Lung (tissue), 12 donors: ENCODE measurements around the gene CCDC17. TPM values are rescaled to one million over a fixed set of nuclear protein-coding genes. Genes with fewer than 3 reads are reported as not detected.
A peak's percentile ranks its signal among the peaks of the same experiment; 100 is the strongest.

Experiments used
- ATAC-seq: fragments of 200-7000 bp; cut with Tn5 transposase; one replicate; pipeline ENCODE4 v1.9.1; 2020; ENCODE audit warnings: moderate number of reproducible peaks; ENCODE audit not compliant: insufficient read depth, low FRiP score
- DNase-seq, 3 donors: peaks; one replicate each; pipeline ENCODE4 v3.0.0-alpha.2; 2013 to 2017
- H3K27ac ChIP-seq, 2 donors: one replicate each; pipeline ENCODE4 v1.5.1; 2013; ENCODE audit warnings: mild to moderate bottlenecking in 2 of 2, moderate library complexity in 2 of 2, control low read depth in 1 of 2, inconsistent platforms in 1 of 2, low read depth in 1 of 2, low read length in 1 of 2
- H3K27me3 ChIP-seq, 3 donors: one replicate each; pipeline ENCODE4 v1.5.1; 2013; ENCODE audit warnings: low read length in 2 of 3; ENCODE audit not compliant: control insufficient read depth in 3 of 3, insufficient read depth in 3 of 3
- H3K36me3 ChIP-seq, 4 donors: one replicate each; pipeline ENCODE4 v1.5.1; 2013; ENCODE audit warnings: low read length in 4 of 4, mild to moderate bottlenecking in 1 of 4, moderate library complexity in 1 of 4; ENCODE audit not compliant: control insufficient read depth in 4 of 4, insufficient read depth in 4 of 4
- H3K4me1 ChIP-seq, 5 donors: one replicate each; pipeline ENCODE4 v1.5.1; 2013; ENCODE audit warnings: low read length in 5 of 5, mild to moderate bottlenecking in 2 of 5, moderate library complexity in 1 of 5; ENCODE audit not compliant: control insufficient read depth in 5 of 5, insufficient read depth in 5 of 5
- H3K4me3 ChIP-seq: one replicate; pipeline ENCODE4 v1.5.1; 2013; ENCODE audit warnings: mild to moderate bottlenecking, control low read depth, moderate library complexity
- H3K9ac ChIP-seq, 2 donors: one replicate each; pipeline ENCODE4 v1.5.1; 2013; ENCODE audit warnings: low read length in 2 of 2, control low read depth in 1 of 2; ENCODE audit not compliant: insufficient read depth in 1 of 2
- H3K9me3 ChIP-seq, 4 donors: one replicate each; pipeline ENCODE4 v1.5.1; 2013; ENCODE audit warnings: low read length in 3 of 4, mild to moderate bottlenecking in 1 of 4, moderate library complexity in 1 of 4; ENCODE audit not compliant: control insufficient read depth in 4 of 4, insufficient read depth in 3 of 4
- WGBS, 2 donors: extraction: QIAGEN DNeasy Blood & Tissue Kit; methylation state at CpG; one replicate each; pipeline ENCODE4 v1.1.7; 2013; 5-methylcytosine and 5-hydroxymethylcytosine counted together
- polyA plus RNA-seq, 2 donors: library from polyadenylated mRNA; stranded (reverse); fragments of 200-250 nt; gene quantifications; one replicate each; pipeline ENCODE4 v1.2.1, GENCODE V29; 2013
- total RNA-seq, 2 donors: library from RNA; depleted of rRNA in 1 of 2; stranded (reverse); fragments of >200 nt in 1 of 2; gene quantifications; one replicate each; pipeline ENCODE4 v1.2.1, GENCODE V29; 2014 to 2021
- TF ChIP-seq, protein P1 (sequence below): IDR thresholded peaks from 2 replicates; pipeline ENCODE4 v1.5.1; 2012; ENCODE audit warnings: mild to moderate bottlenecking; ENCODE audit errors: control extremely low read depth, extremely low read depth
- donor health status: control.
- donor health status: control.
- donor health status: Bipolar disorder and iron deficiency.
- donor health status: healthy.
- donor health status: DM: yes; HTN: yes; CAD: no.

The CCDC17 gene
- total and polyA plus RNA-seq, 4 donors, result 10.1 to 53.7 (median 22.7) TPM

GRCh38 chr1:45622524-45623394 is 1.1 kb downstream of the CCDC17 start:
- no peaks in the 10 kb centered on the region for H3K9me3 ChIP-seq
- H3K36me3 ChIP-seq, result peaks cover 2 to 25% (median 11%) of the 10 kb centered on the region in 4 donors
- H3K9ac ChIP-seq, result no peak overlapping the region
- 80 to 86% methylated on average over 72 to 78 of the region's 78 CpGs for WGBS, 2 donors
- ATAC-seq (no peak), DNase-seq (peak; percentile 28 to 35 (median 29))
- peaks cover 0 to 25% (median 2%) of the 10 kb centered on the region in 5 donors for H3K4me1 ChIP-seq
- no peak overlapping the region for H3K4me3 ChIP-seq
- no peaks in the 10 kb centered on the region for H3K27me3 ChIP-seq
- no peak overlapping the region for H3K27ac ChIP-seq
- TF ChIP-seq, protein P1, sequence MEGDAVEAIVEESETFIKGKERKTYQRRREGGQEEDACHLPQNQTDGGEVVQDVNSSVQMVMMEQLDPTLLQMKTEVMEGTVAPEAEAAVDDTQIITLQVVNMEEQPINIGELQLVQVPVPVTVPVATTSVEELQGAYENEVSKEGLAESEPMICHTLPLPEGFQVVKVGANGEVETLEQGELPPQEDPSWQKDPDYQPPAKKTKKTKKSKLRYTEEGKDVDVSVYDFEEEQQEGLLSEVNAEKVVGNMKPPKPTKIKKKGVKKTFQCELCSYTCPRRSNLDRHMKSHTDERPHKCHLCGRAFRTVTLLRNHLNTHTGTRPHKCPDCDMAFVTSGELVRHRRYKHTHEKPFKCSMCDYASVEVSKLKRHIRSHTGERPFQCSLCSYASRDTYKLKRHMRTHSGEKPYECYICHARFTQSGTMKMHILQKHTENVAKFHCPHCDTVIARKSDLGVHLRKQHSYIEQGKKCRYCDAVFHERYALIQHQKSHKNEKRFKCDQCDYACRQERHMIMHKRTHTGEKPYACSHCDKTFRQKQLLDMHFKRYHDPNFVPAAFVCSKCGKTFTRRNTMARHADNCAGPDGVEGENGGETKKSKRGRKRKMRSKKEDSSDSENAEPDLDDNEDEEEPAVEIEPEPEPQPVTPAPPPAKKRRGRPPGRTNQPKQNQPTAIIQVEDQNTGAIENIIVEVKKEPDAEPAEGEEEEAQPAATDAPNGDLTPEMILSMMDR, result no peak

DNA sequence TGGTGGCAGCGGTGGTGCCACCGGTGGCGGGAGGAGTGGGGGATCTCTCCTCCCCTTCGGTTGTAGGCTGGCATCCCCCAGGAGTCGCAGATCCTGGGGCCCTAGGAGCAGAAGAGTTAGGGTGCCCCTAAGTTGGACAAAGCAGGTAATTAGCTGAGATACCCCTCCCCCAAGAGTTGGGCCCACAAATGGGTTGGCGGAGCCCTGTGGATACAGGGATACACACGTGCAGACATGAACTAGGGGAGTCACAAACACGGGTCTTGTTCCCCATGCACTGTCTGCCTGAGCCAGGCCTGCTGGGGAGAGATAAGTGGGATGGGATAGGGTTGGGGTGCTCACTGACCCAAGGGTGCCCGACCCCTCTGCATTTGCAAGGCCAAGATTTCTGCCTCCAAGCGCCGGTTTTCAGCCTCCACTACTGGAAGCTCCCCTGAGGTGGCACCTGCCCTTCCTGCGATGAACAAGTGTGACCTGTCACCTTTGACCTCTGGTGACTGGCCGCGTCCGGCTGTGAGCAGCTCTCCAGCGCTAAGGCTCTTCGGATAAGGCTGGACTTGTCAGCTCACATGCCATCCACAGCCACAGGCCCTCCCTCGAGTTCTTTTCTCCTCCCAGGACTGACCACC is 1.8 kb downstream of the CCDC17 start:
- ATAC-seq (no peak), DNase-seq (peak in 1 of 3 donors; percentile 24)
- Histone ChIP-seq H3K9ac (no peak overlapping the region), H3K36me3 (peaks cover 6 to 26% (median 18%) of the 10 kb centered on the region in 4 donors), H3K4me3 (no peak overlapping the region), H3K27ac (peak overlapping the region in 1 of 2 donors; percentile 39), H3K4me1 (peaks cover 0 to 25% (median 2%) of the 10 kb centered on the region in 5 donors), H3K9me3 (no peaks in the 10 kb centered on the region), H3K27me3 (no peaks in the 10 kb centered on the region)
- TF ChIP-seq, protein P1, result no peak
- 72 to 74% methylated on average over 18 of the region's 18 CpGs for WGBS, 2 donors

DNA sequence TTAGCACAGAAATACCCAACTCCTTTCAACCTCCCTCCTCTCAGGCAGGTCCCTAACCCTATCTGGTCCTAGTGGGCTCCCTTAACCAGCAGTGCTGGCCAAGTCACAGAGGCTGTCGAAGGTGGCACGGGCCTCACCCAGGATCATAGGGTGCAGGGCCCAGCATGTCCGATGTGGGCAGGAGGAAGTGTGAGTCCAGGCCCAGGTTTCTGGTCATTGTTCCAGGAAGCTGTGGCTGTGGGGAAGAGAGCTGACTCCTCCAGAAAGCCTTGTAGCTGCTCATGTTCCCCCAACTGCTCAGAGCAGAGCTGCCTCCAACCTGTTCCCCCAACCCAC is 2.4 kb downstream of the CCDC17 start:
- Histone ChIP-seq H3K27me3 (no peaks in the 10 kb centered on the region), H3K4me3 (no peak overlapping the region), H3K27ac (peak overlapping the region in 1 of 2 donors; percentile 63), H3K9ac (no peak overlapping the region), H3K9me3 (no peaks in the 10 kb centered on the region), H3K36me3 (peaks cover 10 to 30% (median 21%) of the 10 kb centered on the region in 4 donors), H3K4me1 (peaks cover 0 to 25% (median 2%) of the 10 kb centered on the region in 5 donors)
- 43 to 54% methylated on average over 3 of the region's 3 CpGs for WGBS, 2 donors
- DNase-seq (no peak), ATAC-seq (peak; percentile 36)
- TF ChIP-seq, protein P1, result no peak
